GM12864 (cell line): Measurements from ENCODE around the gene CCDC149.

Experiments
- DNase-seq: peaks from one replicate; pipeline ENCODE4 v3.0.0-alpha.2; 2011; ENCODE audit warnings: low read depth
- H3K4me3 ChIP-seq: 2 replicates; pipeline ENCODE4 v1.5.1; 2011; ENCODE audit warnings: mild to moderate bottlenecking, low read depth, low read length, control low read depth
- CTCF ChIP-seq: IDR thresholded peaks from 2 replicates; pipeline ENCODE4 v1.5.1; 2011; ENCODE audit warnings: low read depth, mild to moderate bottlenecking, moderate library complexity, low read length, control low read depth, inconsistent platforms; ENCODE audit errors: missing control alignments

CCDC149 gene

GRCh38 chr4:24885342-24885741 is 27.5 kb downstream of the CCDC149 start:
- no peak for TF ChIP-seq CTCF
- H3K4me3 ChIP-seq, result no peak overlapping the region
- no peak for DNase-seq

GRCh38 chr4:24884902-24885301 is 27.9 kb downstream of the CCDC149 start:
- DNase-seq, result no peak
- TF ChIP-seq CTCF, result no peak
- no peak overlapping the region for H3K4me3 ChIP-seq

- no peak for TF ChIP-seq CTCF
- no peak for DNase-seq
- H3K4me3 ChIP-seq, result no peak overlapping the region
Observed at GRCh38 chr4:24881508-24882196, 31.2 kb downstream of the CCDC149 start.

- TF ChIP-seq CTCF, result no peak
- no peak overlapping the region for H3K4me3 ChIP-seq
- no peak for DNase-seq
Observed at GRCh38 chr4:24880186-24880585, 32.7 kb downstream of the CCDC149 start.

- no peak for DNase-seq
- no peak for TF ChIP-seq CTCF
- H3K4me3 ChIP-seq, result no peak overlapping the region
Observed at GRCh38 chr4:24878636-24879016, 34.2 kb downstream of the CCDC149 start.

GRCh38 chr4:24877868-24878635 is 34.8 kb downstream of the CCDC149 start:
- H3K4me3 ChIP-seq, result no peak overlapping the region

More at GRCh38 chr4:24877868-24878635, 34.8 kb downstream of the CCDC149 start:
- no peak for DNase-seq
- no peak for TF ChIP-seq CTCF
